Middle frontal gyrus (tissue), 1 donor: Measurements from ENCODE around the gene ERBIN.
"Not testable (repeated sequence)": the region's sequence is repeated elsewhere in the genome, so short reads cannot be mapped to it uniquely, and the experiment has no call there.

Source experiments
- DNase-seq: peaks from one replicate; pipeline ENCODE4 v3.0.0-alpha.2; 2015; ENCODE audit warnings: low spot score; ENCODE audit errors: extremely low spot score

Gene ERBIN

GRCh38 chr5:66002415-66002814 is 76.0 kb downstream of the ERBIN start:
- DNase-seq, result no peak

- DNase-seq, result no peak
These were observed 77.8 kb downstream of the ERBIN start for GRCh38 chr5:66004216-66004615.

- DNase-seq, result no peak
These were observed 82.9 kb downstream of the ERBIN start for GRCh38 chr5:66009277-66009676.

GRCh38 chr5:66010476-66010875 is 84.1 kb downstream of the ERBIN start:
- DNase-seq, result no peak

- DNase-seq, result no peak
These were observed 85.9 kb downstream of the ERBIN start for GRCh38 chr5:66012271-66012670.

- no peak for DNase-seq
These were observed 87.0 kb downstream of the ERBIN start for GRCh38 chr5:66013397-66013796.

GRCh38 chr5:66013906-66014305 is 87.5 kb downstream of the ERBIN start:
- no peak for DNase-seq

GRCh38 chr5:66015196-66015960 is 89.0 kb downstream of the ERBIN start:
- no peak for DNase-seq

GRCh38 chr5:66021585-66021984 is 95.2 kb downstream of the ERBIN start:
- DNase-seq, result no peak

- DNase-seq, result no peak
These were observed 112.9 kb downstream of the ERBIN start for GRCh38 chr5:66039296-66039695.

GRCh38 chr5:66039701-66040100 is 113.3 kb downstream of the ERBIN start:
- DNase-seq, result no peak

- DNase-seq, result no peak
These were observed 115.3 kb downstream of the ERBIN start for GRCh38 chr5:66041627-66042026.

- DNase-seq, result no peak
These were observed 130.9 kb downstream of the ERBIN start for GRCh38 chr5:66057239-66057638.

- DNase-seq, result not testable (repeated sequence)
These were observed 134.9 kb downstream of the ERBIN start for GRCh38 chr5:66061320-66061719.

GRCh38 chr5:66063061-66063460 is 136.7 kb downstream of the ERBIN start:
- not testable (repeated sequence) for DNase-seq

- no peak for DNase-seq
These were observed 140.5 kb downstream of the ERBIN start for GRCh38 chr5:66066826-66067225.

- no peak for DNase-seq
These were observed 145.7 kb downstream of the ERBIN start for GRCh38 chr5:66072031-66072430.

GRCh38 chr5:66074901-66075300 is 148.5 kb downstream of the ERBIN start:
- no peak for DNase-seq

GRCh38 chr5:66080664-66081063 is 154.3 kb downstream of the ERBIN start:
- DNase-seq, result no peak

GRCh38 chr5:66089384-66089783 is 163.0 kb downstream of the ERBIN start:
- DNase-seq, result no peak

GRCh38 chr5:66100851-66101250 is 174.5 kb downstream of the ERBIN start:
- DNase-seq, result no peak

- DNase-seq, result no peak
These were observed 186.8 kb downstream of the ERBIN start for GRCh38 chr5:66113160-66113559.

GRCh38 chr5:66118304-66118703 is 191.9 kb downstream of the ERBIN start:
- DNase-seq, result no peak
